ENCODE results near the gene NDUFS2. TPM values are rescaled to one million over a fixed set of nuclear protein-coding genes. Genes with fewer than 3 reads are reported as not detected.
A peak's percentile ranks its signal among the peaks of the same experiment; 100 is the strongest.

The NDUFS2 gene
- total RNA-seq, 1 experiment from 2014 or later, result 94.9 TPM

DNA sequence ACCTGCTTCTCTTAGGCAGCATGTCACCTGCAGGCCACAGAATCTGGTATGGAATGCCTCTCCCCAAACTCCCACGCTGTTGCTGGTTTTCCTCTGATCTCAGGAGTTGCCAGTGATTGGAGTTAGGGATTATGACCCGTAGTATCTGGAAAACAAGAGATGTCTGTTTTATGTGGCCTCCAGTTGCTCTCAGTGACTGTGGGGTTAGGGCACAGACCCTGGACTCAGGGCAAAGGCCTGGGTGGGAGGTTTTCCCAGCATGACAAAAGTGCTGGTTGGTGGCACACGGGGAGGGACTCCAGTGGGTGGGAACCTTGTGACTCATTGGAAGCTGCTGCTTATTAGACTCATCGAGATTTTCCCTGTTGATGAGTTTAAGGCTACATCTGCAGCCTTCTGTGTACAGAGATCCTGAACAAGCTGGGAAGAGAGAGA, 35.9 kb downstream of the NDUFS2 start, which contains the start of gene NR1I3:
NR1I3 (minus strand) TSS at position 165 of the 435 bp plus-strand sequence. CDS start 1,638 bp downstream, outside the sequence.
- H3K9me3 ChIP-seq (ENCODE audit: control insufficient read depth, insufficient read depth, low read depth, low read length), result no peaks in the 10 kb centered on the region
- in situ Hi-C loops (cut with HindIII; ENCODE audit: low pct_unique_long_range_greater_than_20kb, low sequenced_read_pairs) (no loop called here), intact Hi-C loops (cut with micrococcal nuclease; ENCODE audit: unreplicated experiment) (no loop called here)
- H3K4me3 ChIP-seq (ENCODE audit: low read depth in 2 of 2, low read length in 2 of 2), result no peak within 1 kb of the TSS
- no peaks in the 10 kb centered on the region for H3K36me3 ChIP-seq (ENCODE audit: control insufficient read depth, insufficient read depth, low read length)
- DNase-seq (ENCODE audit: low read depth, low spot score), result no peak
- ATAC-seq, result peak; percentile 35; the same call in 1 of the 2 replicates
- H3K27ac ChIP-seq (ENCODE audit: low read length), result no peak within 1 kb of the TSS
- TF ChIP-seq, protein P1, sequence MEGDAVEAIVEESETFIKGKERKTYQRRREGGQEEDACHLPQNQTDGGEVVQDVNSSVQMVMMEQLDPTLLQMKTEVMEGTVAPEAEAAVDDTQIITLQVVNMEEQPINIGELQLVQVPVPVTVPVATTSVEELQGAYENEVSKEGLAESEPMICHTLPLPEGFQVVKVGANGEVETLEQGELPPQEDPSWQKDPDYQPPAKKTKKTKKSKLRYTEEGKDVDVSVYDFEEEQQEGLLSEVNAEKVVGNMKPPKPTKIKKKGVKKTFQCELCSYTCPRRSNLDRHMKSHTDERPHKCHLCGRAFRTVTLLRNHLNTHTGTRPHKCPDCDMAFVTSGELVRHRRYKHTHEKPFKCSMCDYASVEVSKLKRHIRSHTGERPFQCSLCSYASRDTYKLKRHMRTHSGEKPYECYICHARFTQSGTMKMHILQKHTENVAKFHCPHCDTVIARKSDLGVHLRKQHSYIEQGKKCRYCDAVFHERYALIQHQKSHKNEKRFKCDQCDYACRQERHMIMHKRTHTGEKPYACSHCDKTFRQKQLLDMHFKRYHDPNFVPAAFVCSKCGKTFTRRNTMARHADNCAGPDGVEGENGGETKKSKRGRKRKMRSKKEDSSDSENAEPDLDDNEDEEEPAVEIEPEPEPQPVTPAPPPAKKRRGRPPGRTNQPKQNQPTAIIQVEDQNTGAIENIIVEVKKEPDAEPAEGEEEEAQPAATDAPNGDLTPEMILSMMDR (IDR thresholded peaks at IDR 0.05), result no peak
- TF ChIP-seq SIN3A (IDR thresholded peaks at IDR 0.05; ENCODE audit: borderline replicate concordance, insufficient read depth, low read depth, low read length) (no peak), REST (IDR thresholded peaks at IDR 0.05; ENCODE audit: insufficient read depth in 1 of 2, low read depth in 2 of 2, low read length in 1 of 2) (no peak), TCF7L2 (IDR thresholded peaks at IDR 0.05; ENCODE audit: low read depth, low read length) (no peak), POLR2AphosphoS5 (IDR thresholded peaks at IDR 0.05; ENCODE audit: low read depth, low read length) (no peak)
- CTCF ChIA-PET, result interaction anchor here (0.7 to 1.0 kb wide), 2 partner anchors 11 to 38 kb away, joined by 5 to 6 read pairs; no protein-coding TSS in a partner anchor
- no peaks in the 10 kb centered on the region for H3K4me1 ChIP-seq (ENCODE audit: control insufficient read depth, insufficient read depth, low read length)
- H3K27me3 ChIP-seq (ENCODE audit: control insufficient read depth, insufficient read depth, low read length), result no peaks in the 10 kb centered on the region
- POLR2A ChIA-PET, result interaction anchor here (0.6 kb wide), 1 partner anchor 115 kb away, joined by 3 read pairs; no protein-coding TSS in a partner anchor
- no TSS peak for BruUV-seq (replicated peaks)

- DNase-seq (ENCODE audit: low read depth, low spot score) (no peak), ATAC-seq (no peak)
- Histone ChIP-seq H3K9me3 (ENCODE audit: control insufficient read depth, insufficient read depth, low read depth, low read length) (no peaks in the 10 kb centered on the region), H3K27ac (ENCODE audit: low read length) (no peak overlapping the region), H3K4me3 (ENCODE audit: low read depth in 2 of 2, low read length in 2 of 2) (no peak overlapping the region), H3K4me1 (ENCODE audit: control insufficient read depth, insufficient read depth, low read length) (no peaks in the 10 kb centered on the region), H3K36me3 (ENCODE audit: control insufficient read depth, insufficient read depth, low read length) (no peaks in the 10 kb centered on the region), H3K27me3 (ENCODE audit: control insufficient read depth, insufficient read depth, low read length) (no peaks in the 10 kb centered on the region)
- intact Hi-C loops (cut with micrococcal nuclease; ENCODE audit: unreplicated experiment) (no loop called here), in situ Hi-C loops (cut with HindIII; ENCODE audit: low pct_unique_long_range_greater_than_20kb, low sequenced_read_pairs) (no loop called here)
- BruUV-seq (replicated peaks), result no TSS peak
- POLR2A ChIA-PET, result no interaction called here
- CTCF ChIA-PET, result no interaction called here
- TF ChIP-seq SIN3A (IDR thresholded peaks at IDR 0.05; ENCODE audit: borderline replicate concordance, insufficient read depth, low read depth, low read length), result no peak
These were observed 39.5 kb downstream of the NDUFS2 start for GRCh38 chr1:161241682-161242081.

DNA sequence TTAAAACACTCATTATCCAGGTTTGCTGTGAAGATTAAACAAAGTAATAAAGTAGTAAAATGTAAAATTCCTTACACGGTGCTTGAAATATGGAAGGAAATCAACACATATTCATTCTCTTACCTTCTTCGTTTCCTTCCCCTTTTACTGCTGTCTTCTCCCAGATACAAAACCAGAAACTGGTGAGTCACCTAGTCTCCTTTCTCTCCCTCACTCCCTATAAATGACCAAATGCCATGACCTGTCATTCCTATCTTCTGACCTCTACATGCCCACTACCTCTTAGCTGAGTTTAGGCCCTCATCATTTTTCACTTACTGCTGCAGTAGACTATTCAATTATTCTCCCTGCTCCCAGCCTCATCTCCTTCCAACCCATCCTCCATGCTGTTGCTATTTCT, 40.1 kb downstream of the NDUFS2 start:
- ChIA-PET POLR2A (no interaction called here), CTCF (no interaction called here)
- TF ChIP-seq SIN3A (IDR thresholded peaks at IDR 0.05; ENCODE audit: borderline replicate concordance, insufficient read depth, low read depth, low read length), result no peak
- TF ChIP-seq TCF7L2 (IDR thresholded peaks at IDR 0.05; ENCODE audit: low read depth, low read length), result no peak
- TF ChIP-seq, protein P1 (IDR thresholded peaks at IDR 0.05), result no peak
- no peak for TF ChIP-seq REST (IDR thresholded peaks at IDR 0.05; ENCODE audit: insufficient read depth in 1 of 2, low read depth in 2 of 2, low read length in 1 of 2)
- intact Hi-C loops (cut with micrococcal nuclease; ENCODE audit: unreplicated experiment) (no loop called here), in situ Hi-C loops (cut with HindIII; ENCODE audit: low pct_unique_long_range_greater_than_20kb, low sequenced_read_pairs) (no loop called here)
- DNase-seq (ENCODE audit: low read depth, low spot score) (no peak), ATAC-seq (no peak)
- no peaks in the 10 kb centered on the region for H3K36me3 ChIP-seq (ENCODE audit: control insufficient read depth, insufficient read depth, low read length)
- H3K27ac ChIP-seq (ENCODE audit: low read length), result no peak overlapping the region
- H3K27me3 ChIP-seq (ENCODE audit: control insufficient read depth, insufficient read depth, low read length), result no peaks in the 10 kb centered on the region
- H3K9me3 ChIP-seq (ENCODE audit: control insufficient read depth, insufficient read depth, low read depth, low read length), result no peaks in the 10 kb centered on the region
- no peaks in the 10 kb centered on the region for H3K4me1 ChIP-seq (ENCODE audit: control insufficient read depth, insufficient read depth, low read length)
- no TSS peak for BruUV-seq (replicated peaks)
- H3K4me3 ChIP-seq (ENCODE audit: low read depth in 2 of 2, low read length in 2 of 2), result no peak overlapping the region
